K562 treated with DMSO at 1 percent for 4 hours (cell line): ENCODE data around the gene CIC. TPM values are rescaled to one million over a fixed set of nuclear protein-coding genes. Genes with fewer than 3 reads are reported as not detected.

ENCODE experiments used
- total RNA-seq: library from RNA; unstranded; fragments of 300-600 nt; gene quantifications from 2 replicates; pipeline ENCODE4 v1.2.3, GENCODE V29; 2022; ENCODE audit not compliant: insufficient read depth

The CIC gene
- 43.1 and 55.1 TPM in 2 replicates for total RNA-seq

GRCh38 chr19:42268704-42269477 lies at the start of gene CIC:
Gene CIC, plus strand, starts transcription at chr19:42269252. Its CDS starts 2,532 bp downstream, at chr19:42271784.

GRCh38 chr19:42219812-42220750 lies 49.0 kb upstream of the CIC start, which contains the start of gene ZNF526:
Gene ZNF526, plus strand, starts transcription at chr19:42220312. Its CDS starts 4,092 bp downstream, at chr19:42224404.

GRCh38 chr19:42242512-42243409 lies 26.3 kb upstream of the CIC start, which contains the start of gene GSK3A:
Gene GSK3A, minus strand, starts transcription at chr19:42242602. Its CDS starts 137 bp downstream, at chr19:42242465.

GRCh38 chr19:42254850-42255765 lies 13.9 kb upstream of the CIC start, which contains the start of gene ERF:
Gene ERF, minus strand, starts transcription at chr19:42255128. Its CDS starts 129 bp downstream, at chr19:42254999.

GRCh38 chr19:42301646-42302203 lies 32.7 kb downstream of the CIC start, which contains the start of gene PRR19:
Gene PRR19, plus strand, starts transcription at chr19:42302132. Its CDS starts 7,453 bp downstream, at chr19:42309585.

GRCh38 chr19:42313096-42313839 lies 44.2 kb downstream of the CIC start, which contains the start of gene TMEM145:
Gene TMEM145, plus strand, starts transcription at chr19:42313309. Its CDS starts 68 bp downstream, at chr19:42313377.

GRCh38 chr19:42325308-42325895 lies 56.4 kb downstream of the CIC start, which contains the start of gene MEGF8:
Gene MEGF8, plus strand, starts transcription at chr19:42325635. Its CDS starts 609 bp downstream, at chr19:42326244.

Other genes with a start within 250 kb of the CIC start
- gene GRIK5, start 199.0 kb upstream of the CIC start, total RNA-seq = 5.3 and 5.7 TPM in 2 replicates
- gene ZNF574, start 193.1 kb upstream of the CIC start, total RNA-seq = 21.3 and 29.6 TPM in 2 replicates
- gene POU2F2, start 136.8 kb upstream of the CIC start, total RNA-seq = 0.35 and 0.50 TPM in 2 replicates
- 49.6 and 66.4 TPM in 2 replicates for gene DEDD2, start 51.6 kb upstream of the CIC start, total RNA-seq
- gene ZNF526, start 48.9 kb upstream of the CIC start, total RNA-seq = 6.2 and 6.9 TPM in 2 replicates
- gene GSK3A, start 26.6 kb upstream of the CIC start, total RNA-seq = 75.3 and 83.6 TPM in 2 replicates
- gene ERF, start 14.1 kb upstream of the CIC start, total RNA-seq = 35.7 and 71.0 TPM in 2 replicates
- 1.4 TPM in 1 of 2 replicates, not detected in the other for gene PRR19, start 32.9 kb downstream of the CIC start, total RNA-seq
- gene PAFAH1B3, start 33.4 kb downstream of the CIC start, total RNA-seq = 99.3 and 130 TPM in 2 replicates
- gene TMEM145, start 44.1 kb downstream of the CIC start, total RNA-seq = 0.79 TPM in 1 of 2 replicates, not detected in the other
- 13.9 and 17.3 TPM in 2 replicates for gene MEGF8, start 56.4 kb downstream of the CIC start, total RNA-seq
- gene CNFN, start 121.0 kb downstream of the CIC start, total RNA-seq = not detected in 2 replicates
- gene LIPE, start 158.1 kb downstream of the CIC start, total RNA-seq = not detected in 2 replicates
- not detected in 2 replicates for gene CXCL17, start 173.7 kb downstream of the CIC start, total RNA-seq